ENCODE results near the gene WNT4.

- TF ChIP-seq GATA2 (IDR thresholded peaks at IDR 0.05; ENCODE audit: low read depth, low read length) (no peak), GATA3 (IDR thresholded peaks at IDR 0.05; ENCODE audit: low read depth, low read length) (no peak)
Measured at GRCh38 chr1:22074803-22075202, 68.1 kb downstream of the WNT4 start.

All from SH-SY5Y (cell line).